Cardiac fibroblast (primary cell): ENCODE results near the gene ZAR1L.
A peak's percentile ranks its signal among the peaks of the same experiment; 100 is the strongest.

Experiments
- DNase-seq, 2 donors: peaks; one replicate each; pipeline versions ENCODE4 v3.0.0 to v3.0.0-alpha.2; 2010; ENCODE audit warnings: low read depth in 2 of 2
- H3K4me3 ChIP-seq, 2 donors: replicated peaks in 1 of 2; 1 replicate in 1 of 2; 2 replicates in 1 of 2; pipeline ENCODE4 v1.5.1; 2011; ENCODE audit warnings: low read depth in 2 of 2, low read length in 2 of 2, mild to moderate bottlenecking in 2 of 2, moderate library complexity in 1 of 2
- CTCF ChIP-seq: IDR thresholded peaks from one replicate; pipeline ENCODE4 v1.5.1; 2011; ENCODE audit warnings: low read depth, mild to moderate bottlenecking, low read length, inconsistent platforms

Gene ZAR1L

GRCh38 chr13:32334671-32335070, 19.5 kb upstream of the ZAR1L start:
- peak; percentile 18 to 25 for DNase-seq
- no peak for TF ChIP-seq CTCF
- H3K4me3 ChIP-seq, result no peak overlapping the region

DNA sequence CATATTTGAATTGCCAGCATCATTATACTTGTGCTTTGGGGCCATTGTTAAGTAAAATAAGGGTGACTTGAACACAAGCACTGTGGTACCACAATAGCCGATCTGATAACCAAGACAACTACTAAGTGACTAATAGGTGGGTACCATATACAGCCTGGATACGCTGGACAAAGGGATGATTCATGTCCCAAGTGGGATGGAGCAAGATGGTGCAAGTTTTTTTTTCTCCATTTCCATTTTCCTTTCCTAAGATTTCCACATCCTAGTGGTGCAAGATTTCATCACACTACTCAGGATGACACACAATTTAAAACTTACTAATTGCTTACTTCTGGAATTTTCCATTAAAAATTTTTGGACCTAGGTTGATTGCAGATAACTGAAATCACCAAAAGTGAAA, 15.3 kb upstream of the ZAR1L start:
- no peak overlapping the region for H3K4me3 ChIP-seq
- DNase-seq, result peak; percentile 79 to 94
- no peak for TF ChIP-seq CTCF

GRCh38 chr13:32323912-32324311, 8.7 kb upstream of the ZAR1L start:
- TF ChIP-seq CTCF, result no peak
- H3K4me3 ChIP-seq, result no peak overlapping the region
- peak; percentile 61 to 86 for DNase-seq

- no peak overlapping the region for H3K4me3 ChIP-seq
- DNase-seq, result no peak
- TF ChIP-seq CTCF, result no peak
Measured at GRCh38 chr13:32320528-32320927, 5.4 kb upstream of the ZAR1L start.

DNA sequence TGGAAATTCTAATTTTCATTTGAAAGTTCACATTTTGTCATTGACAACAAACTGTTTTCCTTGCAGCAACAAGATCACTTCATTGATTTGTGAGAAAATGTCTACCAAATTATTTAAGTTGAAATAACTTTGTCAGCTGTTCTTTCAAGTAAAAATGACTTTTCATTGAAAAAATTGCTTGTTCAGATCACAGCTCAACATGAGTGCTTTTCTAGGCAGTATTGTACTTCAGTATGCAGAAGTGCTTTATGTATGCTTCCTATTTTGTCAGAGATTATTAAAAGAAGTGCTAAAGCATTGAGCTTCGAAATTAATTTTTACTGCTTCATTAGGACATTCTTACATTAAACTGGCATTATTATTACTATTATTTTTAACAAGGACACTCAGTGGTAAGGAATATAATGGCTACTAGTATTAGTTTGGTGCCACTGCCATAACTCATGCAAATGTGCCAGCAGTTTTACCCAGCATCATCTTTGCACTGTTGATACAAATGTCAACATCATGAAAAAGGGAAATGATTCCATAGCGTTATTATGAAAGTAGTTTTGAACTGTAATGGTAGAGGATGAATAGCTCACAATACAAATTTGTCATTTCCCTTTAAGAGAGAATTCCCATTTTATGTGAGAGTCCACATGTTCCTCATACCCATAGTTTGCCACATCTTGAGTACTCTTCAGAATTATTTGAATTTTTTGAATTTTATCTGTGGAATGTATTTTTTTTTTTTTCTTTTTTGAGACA, 2.7 kb upstream of the ZAR1L start:
- TF ChIP-seq CTCF, result no peak
- DNase-seq, result no peak
- H3K4me3 ChIP-seq, result no peak overlapping the region

DNA sequence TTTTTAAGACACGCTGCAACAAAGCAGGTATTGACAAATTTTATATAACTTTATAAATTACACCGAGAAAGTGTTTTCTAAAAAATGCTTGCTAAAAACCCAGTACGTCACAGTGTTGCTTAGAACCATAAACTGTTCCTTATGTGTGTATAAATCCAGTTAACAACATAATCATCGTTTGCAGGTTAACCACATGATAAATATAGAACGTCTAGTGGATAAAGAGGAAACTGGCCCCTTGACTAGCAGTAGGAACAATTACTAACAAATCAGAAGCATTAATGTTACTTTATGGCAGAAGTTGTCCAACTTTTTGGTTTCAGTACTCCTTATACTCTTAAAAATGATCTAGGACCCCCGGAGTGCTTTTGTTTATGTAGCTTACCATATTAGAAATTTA, 1.3 kb upstream of the ZAR1L start:
- H3K4me3 ChIP-seq, result peak overlapping the region; percentile 90 to 94
- DNase-seq, result no peak
- TF ChIP-seq CTCF, result no peak

DNA sequence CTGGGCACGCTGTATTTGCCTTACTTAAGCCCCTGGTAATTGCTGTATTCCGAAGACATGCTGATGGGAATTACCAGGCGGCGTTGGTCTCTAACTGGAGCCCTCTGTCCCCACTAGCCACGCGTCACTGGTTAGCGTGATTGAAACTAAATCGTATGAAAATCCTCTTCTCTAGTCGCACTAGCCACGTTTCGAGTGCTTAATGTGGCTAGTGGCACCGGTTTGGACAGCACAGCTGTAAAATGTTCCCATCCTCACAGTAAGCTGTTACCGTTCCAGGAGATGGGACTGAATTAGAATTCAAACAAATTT, 821 bp upstream of the ZAR1L start:
- no peak for DNase-seq
- H3K4me3 ChIP-seq, result peak overlapping the region; percentile 90 to 94
- no peak for TF ChIP-seq CTCF
